ENCODE data around the gene MCM10.

Gene MCM10

GRCh38 chr10:13167568-13167967, 6.2 kb downstream of the MCM10 start:
- no peak for DNase-seq

- no peak for DNase-seq
Measured at GRCh38 chr10:13168781-13169180, 7.4 kb downstream of the MCM10 start.

GRCh38 chr10:13173616-13174015, 12.3 kb downstream of the MCM10 start:
- no peak for DNase-seq

- DNase-seq, result no peak
Measured at GRCh38 chr10:13180788-13181187, 19.4 kb downstream of the MCM10 start.

GRCh38 chr10:13182424-13182823, 21.1 kb downstream of the MCM10 start:
- no peak for DNase-seq

GRCh38 chr10:13183625-13184024, 22.3 kb downstream of the MCM10 start:
- no peak for DNase-seq

- DNase-seq, result no peak
Measured at GRCh38 chr10:13184276-13184675, 22.9 kb downstream of the MCM10 start.

GRCh38 chr10:13184730-13185514, 23.6 kb downstream of the MCM10 start:
- no peak for DNase-seq

- DNase-seq, result no peak
Measured at GRCh38 chr10:13187135-13187534, 25.8 kb downstream of the MCM10 start.

- DNase-seq, result no peak
Measured at GRCh38 chr10:13188593-13188992, 27.2 kb downstream of the MCM10 start.

GRCh38 chr10:13189961-13190360, 28.6 kb downstream of the MCM10 start:
- DNase-seq, result no peak

- DNase-seq, result no peak
Measured at GRCh38 chr10:13190816-13191215, 29.5 kb downstream of the MCM10 start.

- no peak for DNase-seq
Measured at GRCh38 chr10:13191362-13191761, 30.0 kb downstream of the MCM10 start.

- DNase-seq, result no peak
Measured at GRCh38 chr10:13193637-13194036, 32.3 kb downstream of the MCM10 start.

- DNase-seq, result no peak
Measured at GRCh38 chr10:13195016-13195415, 33.7 kb downstream of the MCM10 start.

- DNase-seq, result no peak
Measured at GRCh38 chr10:13201132-13201531, 39.8 kb downstream of the MCM10 start.

GRCh38 chr10:13206091-13206490, 44.7 kb downstream of the MCM10 start:
- no peak for DNase-seq

- no peak for DNase-seq
Measured at GRCh38 chr10:13206546-13207443, 45.4 kb downstream of the MCM10 start.

GRCh38 chr10:13213163-13213562, 51.8 kb downstream of the MCM10 start:
- DNase-seq, result no peak

- DNase-seq, result no peak
Measured at GRCh38 chr10:13218878-13219277, 57.5 kb downstream of the MCM10 start.

GRCh38 chr10:13219685-13220670, 58.6 kb downstream of the MCM10 start:
- DNase-seq, result no peak

- no peak for DNase-seq
Measured at GRCh38 chr10:13221572-13221971, 60.2 kb downstream of the MCM10 start.

- no peak for DNase-seq
Measured at GRCh38 chr10:13222151-13222550, 60.8 kb downstream of the MCM10 start.
